CD1c-positive myeloid dendritic cell (primary cell): ENCODE data around the gene TCIRG1.

Experiments
- DNase-seq: peaks from one replicate; pipeline ENCODE4 v3.0.0-alpha.2; 2016; ENCODE audit errors: extremely low spot score

Gene TCIRG1

DNA sequence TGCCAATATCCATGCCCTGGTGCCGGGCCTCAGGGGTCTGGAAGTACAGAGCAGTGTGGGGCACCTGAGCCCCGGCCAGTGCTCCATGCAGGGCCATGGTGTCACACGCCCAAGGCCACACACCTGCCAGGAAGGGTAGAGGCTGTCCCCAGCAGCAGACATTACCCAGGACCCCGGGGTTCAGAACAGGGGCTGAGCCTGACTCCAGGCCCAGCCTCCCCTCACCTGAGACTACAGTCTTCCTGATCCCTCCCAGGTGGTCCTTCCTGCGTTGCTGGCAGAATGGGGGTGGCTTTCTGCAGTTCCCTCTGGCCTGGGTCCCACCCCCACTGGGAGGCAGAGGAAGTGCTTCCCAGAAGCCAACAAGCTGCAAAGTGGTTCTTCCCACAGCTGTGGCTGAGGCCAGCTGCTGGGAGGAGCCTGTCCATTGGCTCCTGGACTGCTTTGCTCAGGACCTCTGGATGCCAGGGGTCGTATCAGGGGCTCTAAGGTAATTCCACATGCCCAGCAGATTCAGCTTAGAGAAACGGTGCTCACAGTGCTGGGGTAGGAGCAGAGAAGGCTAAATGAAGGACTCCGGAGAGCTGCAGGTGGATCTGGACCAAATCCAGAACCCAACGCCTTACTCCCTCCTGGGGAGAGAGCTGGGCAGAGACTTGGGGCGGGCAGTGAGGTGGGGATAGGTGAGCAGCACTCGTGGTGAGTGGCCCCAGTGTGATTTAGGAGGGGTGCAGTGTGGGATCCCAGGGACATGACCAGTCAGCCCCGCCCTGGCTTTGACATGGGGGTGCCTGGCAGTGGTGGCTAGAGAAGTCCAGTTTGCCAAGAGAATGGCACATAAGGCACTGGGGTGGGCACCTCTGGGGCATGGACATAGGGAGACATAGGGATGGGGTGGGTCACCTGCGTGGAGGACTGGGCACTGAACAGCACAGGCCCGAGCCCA lies 12.6 kb downstream of the TCIRG1 start:
- no peak for DNase-seq

DNA sequence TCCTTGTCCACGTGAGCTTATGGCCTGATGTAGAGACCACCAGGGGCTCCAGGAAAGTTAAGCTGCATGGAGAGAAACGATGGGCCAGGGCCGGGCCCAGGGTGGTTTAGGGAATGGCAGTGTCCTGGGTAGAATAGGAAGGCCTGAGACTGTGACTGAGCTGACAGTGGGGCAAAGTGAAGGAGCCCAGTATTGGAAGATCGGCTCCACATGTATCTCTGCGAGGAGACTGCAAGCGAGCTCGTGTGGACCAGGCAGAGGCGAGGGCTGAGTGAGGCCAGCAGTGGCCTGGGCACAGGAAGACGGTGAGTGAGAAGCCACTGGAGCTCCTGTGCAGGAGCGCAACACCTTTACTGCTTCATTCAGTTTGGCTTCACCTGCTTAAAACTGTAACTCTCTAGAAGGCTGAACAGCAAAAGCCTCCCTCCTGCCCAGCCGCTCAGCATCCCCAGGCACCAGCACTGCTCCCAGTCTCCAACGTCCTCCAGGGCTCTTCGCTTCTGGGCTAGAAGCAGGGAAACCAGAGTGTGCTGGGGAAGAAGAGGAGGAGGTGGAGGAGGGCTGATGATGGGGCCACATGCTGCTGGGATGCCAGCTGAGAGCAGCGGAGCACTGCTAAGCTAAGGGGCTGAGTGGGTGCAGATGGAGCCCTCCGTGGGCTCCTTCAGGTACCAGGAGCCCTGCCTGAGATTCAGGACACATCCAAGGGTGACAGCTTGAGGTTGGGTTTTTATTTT lies 13.5 kb downstream of the TCIRG1 start:
- DNase-seq: no peak

DNA sequence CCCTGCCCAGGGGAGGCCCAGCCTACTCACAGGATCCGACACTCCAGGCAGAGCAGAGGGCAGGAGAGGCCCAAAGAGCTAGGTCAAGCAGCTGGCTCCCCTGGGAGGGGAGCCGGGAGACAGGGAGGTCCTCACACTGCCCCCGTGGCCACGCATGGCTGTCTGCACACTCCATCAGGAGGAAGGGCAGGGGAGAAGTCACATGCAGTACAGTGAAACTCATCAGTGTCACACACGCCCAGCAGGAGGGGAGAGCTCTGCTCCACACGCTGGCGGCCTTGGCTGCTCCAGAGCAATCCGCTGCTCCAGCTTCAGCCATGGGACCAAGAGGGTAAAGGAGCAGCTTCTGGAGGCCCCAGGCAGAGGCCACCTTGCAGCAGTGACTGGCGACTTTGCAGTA lies 14.3 kb downstream of the TCIRG1 start:
- no peak for DNase-seq

DNA sequence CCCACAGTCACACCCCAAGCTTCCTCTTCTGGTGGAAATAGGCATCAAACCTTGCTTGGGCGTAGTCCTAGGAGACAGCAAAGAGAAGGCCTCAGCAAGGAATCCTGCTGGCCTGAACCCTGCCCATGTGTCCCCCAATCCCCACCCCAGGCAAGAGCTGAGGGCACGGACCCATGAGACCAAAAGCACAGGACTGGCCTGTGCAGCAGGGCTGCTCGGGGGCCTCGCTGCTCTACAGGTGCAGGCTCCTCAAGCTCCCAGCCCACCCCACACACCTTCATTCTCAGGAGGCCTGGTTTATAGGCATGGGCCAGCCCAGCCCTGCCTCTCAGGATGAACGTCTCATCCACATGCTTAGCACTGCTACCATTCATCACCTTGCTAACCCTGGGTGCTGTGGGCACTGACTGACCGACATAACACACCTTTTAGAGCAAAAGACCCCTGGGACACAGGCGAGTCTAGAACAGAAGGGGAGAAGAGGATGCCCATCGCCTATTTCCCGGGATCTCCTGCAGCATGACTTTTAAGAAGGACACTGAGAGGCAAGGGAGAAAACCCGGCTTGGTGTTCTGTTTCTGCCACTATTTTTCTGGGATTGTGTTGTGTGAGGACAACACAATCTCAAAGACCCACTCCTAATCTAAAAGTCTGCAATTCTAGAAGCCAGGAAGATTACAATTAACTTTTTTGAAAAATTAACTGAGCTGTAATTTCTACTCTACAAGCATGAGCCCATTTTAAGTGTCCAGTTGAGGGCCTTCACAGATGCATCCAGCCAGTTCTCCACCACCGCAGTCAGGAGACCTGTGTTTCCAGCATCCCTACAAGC lies 15.4 kb downstream of the TCIRG1 start:
- DNase-seq: no peak

DNA sequence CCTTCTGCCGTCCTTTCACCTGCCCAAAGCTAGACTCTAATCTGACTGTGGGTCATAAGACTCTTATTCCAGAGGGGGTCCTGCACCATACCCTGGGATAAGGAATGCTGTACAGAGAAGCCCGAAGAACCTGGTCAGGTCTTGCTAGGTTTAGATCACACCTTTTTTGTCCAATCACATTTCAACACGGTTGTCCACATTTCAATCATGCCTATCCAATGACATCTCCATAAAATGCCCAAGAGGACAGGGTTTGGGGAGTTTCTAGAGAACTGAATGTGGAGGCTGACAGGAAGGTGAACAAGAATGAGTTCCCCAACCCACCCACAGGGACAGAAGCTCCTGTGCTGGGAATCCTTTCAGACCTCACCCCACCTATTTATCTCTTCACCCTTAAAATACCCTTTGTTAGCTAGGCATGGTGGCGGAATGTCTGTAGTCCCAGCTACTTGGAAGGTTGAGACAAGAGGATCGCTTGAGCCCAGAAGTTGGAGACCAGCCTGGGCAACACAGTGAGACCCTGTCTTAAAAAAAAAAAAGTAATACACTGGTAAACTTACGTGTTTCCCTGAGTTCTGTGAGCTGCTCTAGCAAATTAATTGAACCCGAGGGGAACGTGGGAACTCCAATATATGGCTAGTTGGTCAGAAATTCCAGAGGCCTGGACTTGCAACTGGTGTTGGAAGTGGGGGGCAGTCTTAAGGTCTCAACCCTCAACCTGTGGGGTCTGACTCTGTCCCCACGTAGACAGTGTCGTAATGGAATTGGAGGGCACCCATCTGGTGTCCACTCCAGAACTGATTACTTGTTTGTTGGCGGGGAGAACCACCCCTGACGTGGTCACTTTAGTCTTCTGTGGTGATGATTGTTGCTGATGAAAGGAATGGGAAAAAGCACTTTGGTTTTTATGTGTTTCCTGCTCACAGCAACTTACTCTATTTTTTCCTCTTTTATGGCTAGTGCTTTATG lies 17.8 kb downstream of the TCIRG1 start:
- DNase-seq: no peak

DNA sequence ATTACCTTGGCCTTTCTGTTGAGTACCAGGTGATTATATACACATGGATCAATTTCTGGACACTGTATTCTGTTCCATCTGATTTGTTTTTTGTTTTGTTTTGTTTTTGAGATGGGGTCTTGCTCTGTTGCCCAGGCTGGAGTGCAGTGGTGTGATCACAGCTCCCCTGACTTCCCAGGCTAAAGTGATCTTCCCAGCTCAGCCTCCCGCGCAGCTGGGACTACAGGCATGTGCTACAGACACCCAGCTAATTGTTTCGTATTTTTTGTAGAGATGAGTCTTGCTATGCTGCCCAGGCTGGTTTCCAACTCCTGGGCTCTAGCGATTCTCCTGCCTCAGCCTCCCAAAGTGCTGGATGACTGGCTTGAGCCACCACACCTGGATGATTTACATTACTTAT lies 19.0 kb downstream of the TCIRG1 start:
- DNase-seq: no peak

DNA sequence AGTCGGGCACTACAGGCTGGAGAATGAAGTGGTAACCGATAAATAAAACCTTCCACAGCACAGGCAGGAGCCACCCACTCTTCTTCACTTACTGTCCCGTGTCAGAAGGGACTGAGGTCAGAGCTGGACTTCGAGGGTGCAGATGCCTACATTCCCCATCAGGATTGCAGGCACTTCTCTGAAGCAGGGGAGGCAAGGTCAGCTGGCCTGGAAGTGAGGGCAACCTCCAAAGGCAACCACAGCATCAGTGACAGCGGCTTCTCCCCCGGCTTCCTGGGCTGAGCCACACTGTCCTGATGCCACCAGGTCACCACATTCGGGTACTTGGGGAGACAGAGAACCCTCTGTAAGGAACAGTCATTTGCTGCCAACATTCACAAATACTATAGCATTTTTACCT lies 22.7 kb downstream of the TCIRG1 start:
- DNase-seq: no peak

DNA sequence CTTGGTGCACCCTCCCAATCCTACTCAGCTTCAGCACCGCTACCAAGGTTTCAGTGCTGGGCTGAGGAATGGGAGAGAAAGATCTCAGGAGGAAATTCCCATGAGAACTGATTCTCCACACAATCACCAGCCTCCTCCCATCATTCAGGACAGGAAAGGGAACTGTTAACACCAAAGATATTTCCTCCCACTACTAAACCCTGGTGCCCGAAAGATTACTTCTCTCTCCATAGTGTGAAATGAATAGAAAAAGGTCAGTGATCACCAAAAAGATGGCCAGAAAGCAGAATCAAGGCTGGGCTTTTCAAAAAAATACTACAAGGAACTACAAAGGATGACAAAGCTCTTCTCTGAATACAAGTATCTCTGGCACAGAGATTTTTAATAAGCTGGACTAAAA lies 26.1 kb downstream of the TCIRG1 start:
- peak; percentile 46 for DNase-seq

DNA sequence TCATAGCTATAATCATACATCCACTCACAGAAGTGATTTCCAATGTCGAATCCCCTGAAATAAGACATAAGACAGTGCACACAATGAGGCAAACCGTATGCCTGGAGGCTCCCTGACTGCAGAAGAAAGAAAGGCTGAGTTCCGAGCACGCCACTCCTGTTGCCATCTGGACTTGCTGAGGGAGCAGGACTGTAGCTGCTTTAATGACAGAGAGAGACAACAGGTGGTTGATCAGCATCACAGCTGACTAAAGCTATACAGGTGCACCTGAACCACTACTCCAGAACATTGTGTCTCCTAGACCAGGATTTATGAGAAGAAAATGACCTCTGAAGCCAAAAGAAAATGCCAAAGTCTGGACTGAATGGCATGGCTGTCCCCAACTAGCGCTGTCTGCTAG lies 27.0 kb downstream of the TCIRG1 start:
- DNase-seq: no peak

DNA sequence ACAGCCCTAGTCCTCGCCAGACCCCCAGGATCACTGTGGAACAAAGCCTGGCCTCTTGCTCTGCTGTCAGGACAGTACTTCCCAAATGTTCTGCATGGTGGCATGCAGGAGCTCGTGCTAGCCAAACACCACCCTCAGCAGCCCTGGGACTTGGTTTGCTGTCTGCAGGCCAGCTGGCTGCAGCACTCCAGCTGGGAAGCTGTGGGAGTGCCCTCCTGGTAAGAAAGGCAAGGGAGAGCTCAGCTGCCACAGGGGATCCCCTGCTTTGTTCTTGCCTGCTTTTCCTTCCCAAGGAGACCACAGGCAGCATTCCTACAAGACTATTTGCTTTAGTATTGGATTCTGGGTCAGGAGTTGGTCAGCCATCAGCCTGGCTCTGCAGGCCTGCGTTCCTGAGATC lies 27.9 kb downstream of the TCIRG1 start:
- DNase-seq: no peak

DNA sequence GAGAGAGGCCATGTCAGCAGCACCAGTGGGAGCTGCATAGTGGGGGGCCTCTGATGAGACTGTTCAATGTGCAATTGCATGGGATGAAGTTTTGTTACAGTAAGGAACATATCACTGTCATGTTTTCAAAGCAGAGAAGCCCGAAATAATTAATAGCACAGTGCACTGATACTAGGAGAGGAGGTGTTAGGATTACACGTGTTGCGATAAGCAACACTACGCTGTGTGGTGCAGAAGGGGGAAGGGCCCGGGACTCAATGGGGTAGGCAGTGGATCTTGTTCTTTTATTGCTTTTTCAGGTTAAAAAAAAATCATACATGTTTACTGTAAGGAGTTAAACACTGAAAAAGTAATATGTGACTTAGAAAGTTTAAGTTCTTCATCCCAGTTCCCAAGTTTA lies 29.2 kb downstream of the TCIRG1 start:
- no peak for DNase-seq

DNA sequence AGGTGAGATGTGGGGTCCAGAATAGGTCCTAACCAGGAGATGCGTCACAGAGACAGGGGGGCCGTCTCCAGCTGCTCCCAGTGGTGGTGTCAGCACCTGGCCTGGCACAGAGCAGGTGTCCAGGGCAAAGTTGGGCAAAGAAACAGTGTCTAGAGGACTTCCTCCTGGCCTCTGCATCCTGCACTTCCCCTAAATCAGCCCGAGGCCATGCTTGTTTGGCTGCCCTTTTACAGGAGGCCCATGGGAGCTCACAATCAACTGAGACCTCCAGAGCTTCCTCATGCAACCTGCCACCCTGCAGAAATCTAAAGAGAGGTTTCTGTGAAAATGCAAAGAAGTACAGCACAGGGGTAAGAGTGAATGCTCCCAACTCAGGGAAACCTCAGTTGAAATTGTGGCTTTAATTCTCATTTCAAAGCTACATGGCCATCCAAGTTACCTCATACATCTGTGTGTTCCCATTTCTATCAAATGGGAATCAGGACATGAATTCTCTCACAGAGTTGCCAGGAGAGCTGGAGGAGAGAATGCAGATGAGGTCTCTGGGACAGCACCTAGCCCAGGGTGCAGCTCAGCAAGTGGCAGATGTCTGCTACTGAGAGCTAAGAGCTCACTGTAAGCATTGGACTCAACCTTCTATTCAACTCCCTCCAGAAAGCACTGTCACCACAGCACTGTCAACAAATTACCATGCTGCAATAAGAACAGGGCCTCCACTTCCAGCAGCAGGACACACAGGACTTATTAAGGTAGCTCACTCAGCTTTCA lies 32.6 kb downstream of the TCIRG1 start:
- DNase-seq: peak; percentile 24

DNA sequence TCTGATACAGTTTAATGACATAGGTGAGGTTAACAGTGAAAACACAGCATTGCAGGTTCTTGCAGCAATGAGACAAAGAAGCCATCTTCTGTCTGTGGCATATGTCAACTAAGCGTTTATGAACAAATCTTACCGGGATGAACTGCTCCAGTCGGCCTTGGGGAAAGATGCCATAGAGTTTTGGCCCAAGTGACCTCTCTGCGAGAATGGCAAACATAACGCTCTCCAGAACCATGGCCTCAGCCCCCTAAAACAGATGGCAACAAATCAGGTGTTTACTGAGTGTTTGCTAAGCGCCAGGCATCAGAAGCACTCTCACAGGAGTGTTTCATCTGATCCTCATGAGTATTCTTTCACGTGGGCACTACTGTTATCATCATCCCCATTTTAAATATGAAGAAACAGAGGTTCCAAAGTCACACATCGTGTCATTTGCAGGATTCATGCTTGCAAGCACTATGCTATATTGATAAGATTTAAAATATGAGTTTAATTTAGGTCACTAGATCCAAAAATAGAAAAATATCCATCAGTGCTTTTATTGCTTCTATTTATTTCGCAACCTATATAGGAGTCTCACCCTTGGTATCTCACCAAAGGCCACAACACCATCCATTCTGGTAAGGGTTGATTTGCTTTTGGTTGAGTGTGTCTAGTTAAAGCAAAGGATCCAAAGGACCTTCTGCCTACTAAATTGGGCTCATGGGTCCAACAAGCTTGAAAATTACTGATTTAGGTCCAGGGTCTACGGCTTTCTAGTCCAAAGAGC lies 35.9 kb downstream of the TCIRG1 start:
- no peak for DNase-seq

DNA sequence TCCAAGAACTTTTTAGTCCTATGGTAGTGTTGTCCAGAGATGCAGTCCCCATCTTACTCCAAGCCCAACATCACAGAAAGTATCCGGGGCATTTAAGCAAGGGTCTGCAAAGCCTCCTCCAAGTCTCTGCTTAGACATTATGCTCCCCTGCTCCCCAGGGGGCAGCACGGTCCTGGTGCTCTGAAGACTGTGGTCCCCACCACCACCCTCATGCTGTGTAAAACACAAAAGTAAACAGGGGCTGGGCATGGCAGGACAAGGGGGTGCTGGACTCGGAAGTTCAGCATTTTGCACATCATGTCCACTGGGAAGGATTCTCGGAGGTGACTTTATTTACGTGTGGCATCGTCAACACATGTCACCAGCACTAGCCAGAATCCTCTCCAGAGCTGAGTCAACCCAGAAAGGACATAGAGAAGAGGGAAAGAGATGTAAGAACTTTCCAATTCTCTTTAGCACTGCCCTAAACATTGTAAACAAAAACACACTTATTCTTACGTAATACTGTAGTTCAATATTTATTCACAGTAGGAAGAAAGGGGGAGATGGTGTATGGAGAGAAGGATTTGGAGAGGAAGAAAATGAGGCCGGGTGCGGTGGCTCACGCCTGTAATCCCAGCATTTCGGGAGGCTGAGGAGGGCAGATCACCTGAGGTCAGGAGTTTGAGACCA lies 37.7 kb downstream of the TCIRG1 start:
- DNase-seq: no peak

DNA sequence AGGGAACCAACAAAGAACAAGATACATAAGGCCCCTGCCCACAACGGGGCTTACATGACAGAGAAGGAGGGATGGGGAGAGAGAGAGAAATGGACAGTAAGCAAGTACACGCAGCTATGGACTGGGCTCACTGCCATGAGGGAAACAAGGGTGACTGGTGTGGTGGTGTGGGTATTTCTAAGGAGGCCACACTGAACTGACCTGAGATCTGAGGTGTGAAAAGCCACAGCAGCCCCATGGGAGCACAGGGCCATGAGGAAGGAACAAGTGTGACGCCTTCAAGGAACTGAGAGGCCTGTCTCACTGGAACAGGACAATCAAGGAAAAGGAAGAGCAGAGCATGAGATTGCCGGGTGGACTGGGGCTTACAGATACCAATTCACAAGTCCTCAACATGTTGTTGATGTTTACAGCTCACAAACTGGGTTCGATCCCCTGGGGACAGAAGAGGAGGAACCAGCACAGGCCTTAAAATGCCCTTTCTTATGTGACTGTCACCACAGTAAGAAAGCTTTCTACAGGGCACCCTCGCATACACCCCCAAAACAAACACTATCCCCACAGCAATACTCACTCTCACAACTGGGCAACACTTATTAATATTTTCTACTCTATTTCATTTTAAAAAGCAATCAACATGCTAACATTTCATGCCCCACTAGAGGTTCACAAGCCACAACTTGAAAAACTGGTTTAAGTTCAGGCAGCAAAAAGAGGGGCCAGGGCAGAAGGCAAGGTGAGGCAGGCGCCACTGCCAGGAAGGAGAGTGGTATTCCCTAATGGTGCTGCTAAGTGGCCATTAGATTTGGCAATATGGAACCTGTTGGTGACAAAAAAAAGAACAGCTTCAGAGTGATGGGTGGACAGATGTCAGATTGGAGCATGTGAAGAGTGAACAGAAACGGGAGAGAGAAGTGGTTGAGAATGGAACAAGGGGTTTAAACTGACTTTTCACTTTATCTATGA lies 39.1 kb downstream of the TCIRG1 start:
- DNase-seq: no peak

DNA sequence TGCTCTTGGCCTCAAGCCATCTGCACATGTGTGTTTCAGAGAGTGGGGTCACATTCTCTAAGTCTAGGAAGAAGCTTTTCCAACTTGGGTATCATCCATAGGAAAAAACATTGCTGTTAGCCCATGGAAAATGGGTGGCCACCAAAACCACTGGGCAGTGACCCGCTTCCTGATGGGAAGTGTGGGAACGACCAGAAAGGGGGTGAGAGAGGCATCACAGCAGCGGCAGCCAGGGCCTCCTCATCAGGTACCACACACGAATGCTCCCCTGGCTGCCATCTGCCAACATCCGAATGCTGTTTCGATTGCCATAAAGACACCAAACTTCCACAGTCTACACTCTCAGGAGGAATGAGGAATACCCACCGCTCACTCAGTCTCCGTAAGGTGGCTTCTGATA lies 42.0 kb downstream of the TCIRG1 start:
- DNase-seq: no peak

DNA sequence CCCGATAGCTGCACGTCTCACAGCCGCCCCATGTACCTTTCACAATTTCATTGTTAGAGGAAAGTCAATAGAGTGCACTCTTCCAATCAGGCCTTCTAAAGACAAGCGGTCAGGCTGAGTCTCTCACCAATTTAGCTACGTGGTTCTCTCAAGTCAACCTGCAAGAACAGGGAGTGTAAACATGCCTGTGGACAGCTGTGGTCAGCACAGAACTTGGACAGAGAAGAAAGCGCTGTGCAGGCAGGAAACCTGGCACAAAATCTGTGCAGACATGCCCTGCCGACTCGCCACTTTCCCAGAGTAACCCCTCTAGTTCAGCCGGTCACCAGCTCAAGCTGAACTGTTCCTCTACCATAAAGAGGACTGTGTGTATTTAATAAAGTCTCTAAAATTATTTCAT lies 42.9 kb downstream of the TCIRG1 start:
- DNase-seq: no peak

DNA sequence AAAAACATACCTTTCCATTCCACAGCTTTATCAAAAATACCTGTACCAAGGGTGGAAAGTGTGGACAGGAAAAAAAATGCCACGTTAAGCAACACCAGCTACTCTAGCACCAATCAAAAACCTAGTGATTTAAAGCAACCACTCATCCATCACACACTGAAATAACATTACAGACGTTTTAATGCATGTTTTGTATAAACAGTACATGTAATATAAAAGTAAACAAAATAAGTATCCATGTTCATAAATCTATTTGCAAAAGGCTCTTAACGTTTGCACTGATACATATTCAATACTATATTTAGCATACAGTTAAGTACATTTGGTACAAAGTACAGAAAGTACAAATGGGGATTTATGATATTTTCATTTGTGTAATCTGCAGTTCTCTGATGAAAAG lies 43.7 kb downstream of the TCIRG1 start:
- no peak for DNase-seq
